MM.1S (cell line): ENCODE results near the gene ANKRD12.

Experiments used
- DNase-seq: peaks from one replicate; pipeline ENCODE4 v3.0.0-alpha.2; 2015
- H2AFZ ChIP-seq: fragments of 300-600 bp; sonication (generic); 2 replicates; pipeline ENCODE4 v1.6.0; 2016; ENCODE audit warnings: antibody characterized with exemption, low read length
- H3F3A ChIP-seq: fragments of 300-600 bp; sonication (generic); 2 replicates; pipeline ENCODE4 v1.6.1; 2016; ENCODE audit warnings: mild to moderate bottlenecking, antibody characterized with exemption, low read length, moderate library complexity, mixed read lengths; ENCODE audit not compliant: insufficient read depth
- H3K27ac ChIP-seq: fragments of 300-600 bp; sonication (generic); 2 replicates; pipeline ENCODE4 v1.5.1; 2016; ENCODE audit warnings: mild to moderate bottlenecking, low read length
- H3K27me3 ChIP-seq: fragments of 300-600 bp; sonication (generic); replicated peaks from 2 replicates; pipeline ENCODE4 v1.6.0; 2016; ENCODE audit warnings: low read length; ENCODE audit not compliant: insufficient read depth
- H3K36me3 ChIP-seq: fragments of 300-600 bp; sonication (generic); replicated peaks from 2 replicates; pipeline ENCODE4 v1.6.1; 2016; ENCODE audit warnings: mild to moderate bottlenecking, low read length, mixed read lengths; ENCODE audit not compliant: insufficient read depth
- H3K4me1 ChIP-seq: fragments of 300-600 bp; sonication (generic); 2 replicates; pipeline ENCODE4 v1.6.1; 2016; ENCODE audit warnings: low read length, mixed read lengths
- H3K4me2 ChIP-seq: fragments of 300-600 bp; sonication (generic); 2 replicates; pipeline ENCODE4 v1.6.0; 2016; ENCODE audit warnings: low read depth, low read length
- H3K4me3 ChIP-seq: fragments of 300-600 bp; sonication (generic); 2 replicates; pipeline ENCODE4 v1.5.1; 2016; ENCODE audit warnings: low read length, mixed read lengths
- H3K79me2 ChIP-seq: fragments of 300-600 bp; sonication (generic); 2 replicates; pipeline ENCODE4 v1.6.1; 2016; ENCODE audit warnings: mixed run types, low read length, mixed read lengths
- H3K9ac ChIP-seq: fragments of 300-600 bp; sonication (generic); 2 replicates; pipeline ENCODE4 v1.6.1; 2016; ENCODE audit warnings: low read length, mixed read lengths
- H3K9me2 ChIP-seq: fragments of 300-600 bp; sonication (generic); replicated peaks from 2 replicates; pipeline ENCODE4 v1.6.1; 2016; ENCODE audit warnings: mild to moderate bottlenecking, low read length, mixed read lengths; ENCODE audit not compliant: insufficient read depth
- H3K9me3 ChIP-seq: fragments of 300-600 bp; sonication (generic); replicated peaks from 2 replicates; pipeline ENCODE4 v1.6.1; 2016; ENCODE audit warnings: mild to moderate bottlenecking, low read length, mixed read lengths; ENCODE audit not compliant: insufficient read depth
- H4K20me1 ChIP-seq: fragments of 300-600 bp; sonication (generic); 2 replicates; pipeline ENCODE4 v1.6.1; 2016; ENCODE audit warnings: mild to moderate bottlenecking, low read length, moderate library complexity, mixed read lengths; ENCODE audit not compliant: insufficient read depth
- EZH2 ChIP-seq: fragments of 300-600 bp; sonication (generic); optimal IDR thresholded peaks from 2 replicates; pipeline ENCODE3; 2017; ENCODE audit warnings: low read depth, mild to moderate bottlenecking, antibody characterized with exemption, low read length, mixed read lengths
- EZH2phosphoT487 ChIP-seq: fragments of 300-600 bp; sonication (generic); IDR thresholded peaks from 2 replicates; pipeline ENCODE4 v1.6.1; 2018; ENCODE audit warnings: antibody characterized with exemption, low read length
- TF ChIP-seq, protein P1 (sequence below): fragments of 300-600 bp; sonication (generic); IDR thresholded peaks from 2 replicates; pipeline ENCODE4 v1.5.1; 2016; ENCODE audit warnings: antibody characterized with exemption, low read length, mixed read lengths

The ANKRD12 gene

GRCh38 chr18:9182852-9183399 lies 46.3 kb downstream of the ANKRD12 start:
- DNase-seq = no peak
- Histone ChIP-seq H2AFZ (no peak overlapping the region), H3K36me3 (peaks cover 21% of the 10 kb centered on the region; the same call in 1 of the 2 replicates), H3K4me2 (no peak overlapping the region), H3K4me3 (no peak overlapping the region), H3K9ac (no peak overlapping the region), H3K27me3 (no peaks in the 10 kb centered on the region), H3F3A (peaks cover 42% of the 10 kb centered on the region), H3K79me2 (peaks cover 100% of the 10 kb centered on the region), H3K9me2 (no peaks in the 10 kb centered on the region), H3K27ac (no peak overlapping the region), H3K4me1 (peaks cover 49% of the 10 kb centered on the region), H3K9me3 (no peaks in the 10 kb centered on the region), H4K20me1 (peaks cover 81% of the 10 kb centered on the region)
- TF ChIP-seq EZH2 (no peak), EZH2phosphoT487 (no peak)
- TF ChIP-seq, protein P1, sequence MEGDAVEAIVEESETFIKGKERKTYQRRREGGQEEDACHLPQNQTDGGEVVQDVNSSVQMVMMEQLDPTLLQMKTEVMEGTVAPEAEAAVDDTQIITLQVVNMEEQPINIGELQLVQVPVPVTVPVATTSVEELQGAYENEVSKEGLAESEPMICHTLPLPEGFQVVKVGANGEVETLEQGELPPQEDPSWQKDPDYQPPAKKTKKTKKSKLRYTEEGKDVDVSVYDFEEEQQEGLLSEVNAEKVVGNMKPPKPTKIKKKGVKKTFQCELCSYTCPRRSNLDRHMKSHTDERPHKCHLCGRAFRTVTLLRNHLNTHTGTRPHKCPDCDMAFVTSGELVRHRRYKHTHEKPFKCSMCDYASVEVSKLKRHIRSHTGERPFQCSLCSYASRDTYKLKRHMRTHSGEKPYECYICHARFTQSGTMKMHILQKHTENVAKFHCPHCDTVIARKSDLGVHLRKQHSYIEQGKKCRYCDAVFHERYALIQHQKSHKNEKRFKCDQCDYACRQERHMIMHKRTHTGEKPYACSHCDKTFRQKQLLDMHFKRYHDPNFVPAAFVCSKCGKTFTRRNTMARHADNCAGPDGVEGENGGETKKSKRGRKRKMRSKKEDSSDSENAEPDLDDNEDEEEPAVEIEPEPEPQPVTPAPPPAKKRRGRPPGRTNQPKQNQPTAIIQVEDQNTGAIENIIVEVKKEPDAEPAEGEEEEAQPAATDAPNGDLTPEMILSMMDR = no peak

- H3K4me3 ChIP-seq = no peak overlapping the region
- H3F3A ChIP-seq = peaks cover 59% of the 10 kb centered on the region
- H2AFZ ChIP-seq = no peak overlapping the region
- H3K27ac ChIP-seq = peak overlapping the region; percentile 6; the same call in 1 of the 2 replicates
- no peak overlapping the region for H3K9ac ChIP-seq
- peaks cover 71% of the 10 kb centered on the region for H4K20me1 ChIP-seq
- no peaks in the 10 kb centered on the region for H3K27me3 ChIP-seq
- H3K36me3 ChIP-seq = peaks cover 28% of the 10 kb centered on the region; the same call in 1 of the 2 replicates
- TF ChIP-seq, protein P1 = no peak
- no peak for TF ChIP-seq EZH2phosphoT487
- no peak for TF ChIP-seq EZH2
- H3K79me2 ChIP-seq = peaks cover 100% of the 10 kb centered on the region
- H3K4me2 ChIP-seq = no peak overlapping the region
- H3K4me1 ChIP-seq = peaks cover 36% of the 10 kb centered on the region
- no peaks in the 10 kb centered on the region for H3K9me2 ChIP-seq
- DNase-seq = no peak
- no peaks in the 10 kb centered on the region for H3K9me3 ChIP-seq
Observed at GRCh38 chr18:9184998-9185613, 48.5 kb downstream of the ANKRD12 start.

DNA sequence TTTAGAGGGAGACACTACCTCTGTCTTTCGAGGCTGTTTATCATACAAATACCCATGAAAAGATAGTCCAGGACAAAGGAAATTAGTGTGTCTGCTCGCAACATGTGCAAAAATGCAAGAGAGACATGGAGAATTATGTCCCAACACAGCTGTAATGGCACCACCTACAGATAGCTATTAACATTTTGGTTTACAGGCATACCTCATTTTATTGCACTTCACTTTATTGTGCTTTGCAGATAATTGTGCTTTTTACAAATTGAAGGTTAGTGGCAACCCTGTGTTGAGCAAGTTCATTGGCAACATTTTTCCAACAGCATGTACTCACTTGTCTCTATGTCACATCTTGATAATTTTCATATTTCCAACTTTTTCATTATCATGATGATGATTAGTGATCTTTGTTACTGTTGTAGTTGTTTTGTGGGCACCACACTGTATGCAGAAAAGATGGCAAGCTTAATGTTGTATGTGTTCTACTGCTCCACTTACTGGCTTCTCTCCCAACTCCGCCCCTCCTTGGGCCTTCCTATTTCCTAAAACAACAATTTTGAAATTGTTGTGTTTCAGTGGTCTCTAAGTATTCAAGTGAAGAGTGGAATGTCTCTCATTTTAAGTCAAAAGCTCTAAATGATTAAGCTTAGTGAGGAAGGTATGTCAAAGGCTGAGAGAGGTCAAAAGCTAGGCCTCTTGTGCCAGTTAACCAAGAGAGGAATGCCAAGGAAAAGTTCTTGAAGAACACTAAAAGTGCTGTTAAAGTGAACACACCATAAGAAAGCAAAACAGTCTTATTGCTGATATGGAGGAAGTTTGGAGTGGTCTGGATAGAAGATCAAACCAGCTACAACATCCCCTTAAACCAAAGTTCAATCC lies 52.0 kb downstream of the ANKRD12 start:
- no peak overlapping the region for H3K4me2 ChIP-seq
- TF ChIP-seq, protein P1 = no peak
- TF ChIP-seq EZH2 (no peak), EZH2phosphoT487 (no peak)
- no peak overlapping the region for H3K27ac ChIP-seq
- H2AFZ ChIP-seq = no peak overlapping the region
- peaks cover 55% of the 10 kb centered on the region for H3F3A ChIP-seq
- peaks cover 13% of the 10 kb centered on the region; the same call in 1 of the 2 replicates for H3K4me1 ChIP-seq
- no peaks in the 10 kb centered on the region for H3K27me3 ChIP-seq
- H3K9ac ChIP-seq = no peak overlapping the region
- H3K9me2 ChIP-seq = no peaks in the 10 kb centered on the region
- peaks cover 14% of the 10 kb centered on the region for H3K36me3 ChIP-seq
- DNase-seq = no peak
- no peak overlapping the region for H3K4me3 ChIP-seq
- peaks cover 100% of the 10 kb centered on the region for H3K79me2 ChIP-seq
- peaks cover 57% of the 10 kb centered on the region for H4K20me1 ChIP-seq
- H3K9me3 ChIP-seq = no peaks in the 10 kb centered on the region
